Erythroblast (primary cell): Measurements from ENCODE around the gene IARS1.

Experiments
- GATA1 ChIP-seq: IDR thresholded peaks from 2 replicates; pipeline ENCODE4 v1.6.1; 2011; ENCODE audit warnings: low read depth, mild to moderate bottlenecking, control low read depth, low read length, moderate library complexity
- POLR2A ChIP-seq: IDR thresholded peaks from 2 replicates; pipeline ENCODE4 v1.6.1; 2011; ENCODE audit warnings: mild to moderate bottlenecking, low read length

DNA sequence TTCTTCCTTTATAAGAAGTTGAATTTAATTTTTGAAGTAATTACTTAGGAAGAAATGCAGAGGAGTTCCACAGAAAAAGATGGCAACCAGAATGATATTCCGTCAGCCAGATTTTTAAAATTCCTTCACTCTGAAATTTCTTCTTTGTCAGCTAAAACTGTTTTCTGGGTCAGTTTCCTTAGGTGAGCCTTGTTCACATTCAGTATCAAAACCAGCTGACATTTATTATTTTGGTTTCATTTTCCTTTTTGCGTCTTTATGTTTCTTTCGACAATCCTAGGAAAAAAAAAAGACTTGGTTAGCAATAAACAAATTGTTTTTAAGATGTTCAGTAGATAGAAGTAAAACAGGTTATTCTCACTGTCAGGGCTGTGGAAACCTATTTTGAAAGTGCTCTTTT, 4.1 kb upstream of the IARS1 start:
- no peak for TF ChIP-seq POLR2A
- TF ChIP-seq GATA1, result no peak
